K562 (cell line): Measurements from ENCODE around the gene LRP2. TPM values are rescaled to one million over a fixed set of nuclear protein-coding genes. Genes with fewer than 3 reads are reported as not detected.

Experiments used
- DDX20 ChIP-seq: fragments of 450-650 bp; IDR thresholded peaks from 2 replicates; pipeline ENCODE4 v1.6.1; 2016; ENCODE audit warnings: missing genetic modification characterization, low read depth, mild to moderate bottlenecking, missing compliant biosample characterization, moderate library complexity
- FOS ChIP-seq: IDR thresholded peaks from 3 replicates; pipeline ENCODE4 v1.6.1; 2011; ENCODE audit not compliant: insufficient read length; ENCODE audit errors: extremely low read depth
- NFRKB ChIP-seq: fragments of 450-650 bp; IDR thresholded peaks from 2 replicates; pipeline ENCODE4 v1.6.1; 2016; ENCODE audit warnings: low read depth
- POLR2H ChIP-seq: IDR thresholded peaks from 2 replicates; pipeline ENCODE4 v1.6.1; 2016; ENCODE audit warnings: missing genetic modification characterization, low read depth, mild to moderate bottlenecking, control low read depth, missing compliant biosample characterization, moderate library complexity
- RAD21 ChIP-seq, 2 experiments: fragments of 250-450 bp in 1 of 2; fragments of 450-650 bp in 1 of 2; sonication (Bioruptor Pico) in 1 of 2; formaldehyde crosslinking in 1 of 2; IDR thresholded peaks in 1 of 2; conservative IDR thresholded peaks in 1 of 2; 2 replicates each; pipeline versions ENCODE4 v1.4.0 to v1.8.0; 2020 to 2022; ENCODE audit warnings: mild to moderate bottlenecking in 2 of 2, moderate library complexity in 1 of 2
- REST ChIP-seq, 2 experiments: fragments of 450-650 bp; formaldehyde crosslinking in 1 of 2; IDR thresholded peaks; 2 replicates each; pipeline versions ENCODE4 v1.4.0 to v1.6.1; 2014 to 2020; ENCODE audit warnings: mild to moderate bottlenecking in 2 of 2, borderline replicate concordance in 1 of 2, low read depth in 1 of 2
- SMAD1 ChIP-seq: fragments of 150-350 bp; IDR thresholded peaks from 2 replicates; pipeline ENCODE4 v1.6.1; 2014; ENCODE audit warnings: low read length, low read depth; ENCODE audit not compliant: partially characterized antibody
- TOE1 ChIP-seq, 2 experiments: fragments of 450-650 bp in 1 of 2; sonication (generic) in 1 of 2; formaldehyde crosslinking in 1 of 2; IDR thresholded peaks; 2 replicates each; pipeline versions ENCODE4 v1.7.1 to v1.8.0; 2016 to 2022; ENCODE audit warnings: borderline replicate concordance in 2 of 2, mild to moderate bottlenecking in 2 of 2, antibody characterized with exemption in 1 of 2, inconsistent platforms in 1 of 2, low read depth in 1 of 2, missing genetic modification reagents in 1 of 2, moderate library complexity in 1 of 2
- USF2 ChIP-seq: sonication (generic); formaldehyde crosslinking; IDR thresholded peaks from 2 replicates; pipeline ENCODE4 v1.5.0; 2020; ENCODE audit warnings: missing genetic modification reagents
- YBX1 ChIP-seq: fragments of 450-650 bp; IDR thresholded peaks from 2 replicates; pipeline ENCODE4 v1.7.1; 2016; ENCODE audit warnings: mild to moderate bottlenecking
- polyA plus RNA-seq, 8 experiments: library from polyadenylated mRNA; depleted of rRNA in 4 of 8; stranded (reverse) in 5 of 8; unstranded in 3 of 8; fragments of >200 nt; fragmentation: Nextera tagmentation in 2 of 8; fragmentation: Illumina TruSeq in 1 of 8; extraction: Ambion mirVana in 2 of 8; extraction: Trizol in 1 of 8; gene quantifications; 2 replicates each; pipeline versions ENCODE4 v1.2.1 to v1.2.3, GENCODE V29; 2011 to 2014; ENCODE audit warnings: inconsistent platforms in 1 of 8, missing spikeins in 1 of 8
- total RNA-seq, 7 experiments: library from RNA; depleted of rRNA in 6 of 7; stranded (reverse); fragments of >200 nt in 6 of 7; fragmentation: Illumina TruSeq in 2 of 7; extraction: Trizol in 2 of 7; gene quantifications; 2 replicates each; pipeline versions ENCODE4 v1.2.1 to v1.2.3, GENCODE V29; 2011 to 2021; ENCODE audit warnings: low replicate concordance in 1 of 7
- TF ChIP-seq, protein P1 (sequence below): fragments of 150-350 bp; IDR thresholded peaks from 2 replicates; pipeline ENCODE4 v1.6.1; 2014; ENCODE audit warnings: low read depth, mild to moderate bottlenecking, low read length, borderline replicate concordance
- TF ChIP-seq, protein P2 (sequence below): fragments of 250-450 bp; sonication (Bioruptor Pico); IDR thresholded peaks from 2 replicates; pipeline ENCODE4 v1.8.0; 2022; ENCODE audit warnings: inconsistent platforms, mild to moderate bottlenecking, moderate library complexity, borderline replicate concordance

Gene LRP2
- total and polyA plus RNA-seq, 9 of the 15 experiments (the other 6 are each of a cell fraction or from before 2014, with no cell fraction given): 0.04 to 0.18 (median 0.11) TPM; not detected in 1

DNA sequence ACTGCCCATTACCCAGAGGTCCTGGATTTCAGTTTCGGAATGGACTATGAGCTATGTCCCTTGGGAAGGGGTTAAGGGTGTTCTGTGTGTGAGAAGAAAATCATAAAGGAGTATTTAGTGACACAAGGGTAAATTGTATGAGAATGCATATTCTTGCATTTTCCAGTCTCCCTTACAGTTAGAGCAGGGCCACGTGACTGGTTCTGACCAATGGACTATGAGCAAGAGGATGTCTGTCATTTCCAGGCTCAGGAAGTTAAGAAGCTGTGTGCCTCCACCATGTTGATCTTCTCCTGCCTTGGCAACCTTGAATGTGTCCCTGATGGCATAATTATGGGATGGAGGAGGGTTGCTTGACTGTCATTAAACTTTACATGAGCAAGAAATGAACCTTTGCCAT is 198.0 kb downstream of the LRP2 start (continued):
- TF ChIP-seq, protein P1, sequence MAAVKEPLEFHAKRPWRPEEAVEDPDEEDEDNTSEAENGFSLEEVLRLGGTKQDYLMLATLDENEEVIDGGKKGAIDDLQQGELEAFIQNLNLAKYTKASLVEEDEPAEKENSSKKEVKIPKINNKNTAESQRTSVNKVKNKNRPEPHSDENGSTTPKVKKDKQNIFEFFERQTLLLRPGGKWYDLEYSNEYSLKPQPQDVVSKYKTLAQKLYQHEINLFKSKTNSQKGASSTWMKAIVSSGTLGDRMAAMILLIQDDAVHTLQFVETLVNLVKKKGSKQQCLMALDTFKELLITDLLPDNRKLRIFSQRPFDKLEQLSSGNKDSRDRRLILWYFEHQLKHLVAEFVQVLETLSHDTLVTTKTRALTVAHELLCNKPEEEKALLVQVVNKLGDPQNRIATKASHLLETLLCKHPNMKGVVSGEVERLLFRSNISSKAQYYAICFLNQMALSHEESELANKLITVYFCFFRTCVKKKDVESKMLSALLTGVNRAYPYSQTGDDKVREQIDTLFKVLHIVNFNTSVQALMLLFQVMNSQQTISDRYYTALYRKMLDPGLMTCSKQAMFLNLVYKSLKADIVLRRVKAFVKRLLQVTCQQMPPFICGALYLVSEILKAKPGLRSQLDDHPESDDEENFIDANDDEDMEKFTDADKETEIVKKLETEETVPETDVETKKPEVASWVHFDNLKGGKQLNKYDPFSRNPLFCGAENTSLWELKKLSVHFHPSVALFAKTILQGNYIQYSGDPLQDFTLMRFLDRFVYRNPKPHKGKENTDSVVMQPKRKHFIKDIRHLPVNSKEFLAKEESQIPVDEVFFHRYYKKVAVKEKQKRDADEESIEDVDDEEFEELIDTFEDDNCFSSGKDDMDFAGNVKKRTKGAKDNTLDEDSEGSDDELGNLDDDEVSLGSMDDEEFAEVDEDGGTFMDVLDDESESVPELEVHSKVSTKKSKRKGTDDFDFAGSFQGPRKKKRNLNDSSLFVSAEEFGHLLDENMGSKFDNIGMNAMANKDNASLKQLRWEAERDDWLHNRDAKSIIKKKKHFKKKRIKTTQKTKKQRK: no peak
- TF ChIP-seq REST (IDR thresholded peaks at IDR 0.05; ENCODE audit: borderline replicate concordance) (peak; percentile 28; the same call in 1 of the 2 replicates), REST (CRISPR knock-in tag; IDR thresholded peaks at IDR 0.05; ENCODE audit: low read depth) (no peak), SMAD1 (no peak), FOS (no peak), NFRKB (no peak), TOE1 (IDR thresholded peaks at IDR 0.05; ENCODE audit: borderline replicate concordance) (0 out of 2 replicates have a peak, but pooled peaks have one; percentile 34), TOE1 (CRISPR knock-in tag; IDR thresholded peaks at IDR 0.05; ENCODE audit: borderline replicate concordance, low read depth) (no peak), RAD21 (CRISPR knock-in tag; conservative IDR thresholded peaks at IDR 0.05 in 1 of 2, IDR thresholded peaks at IDR 0.05 in 1 of 2) (no peak), POLR2H (tag) (no peak), USF2 (CRISPR knock-in tag) (peak; percentile 96), YBX1 (no peak), DDX20 (tag) (no peak)
- TF ChIP-seq, protein P2, sequence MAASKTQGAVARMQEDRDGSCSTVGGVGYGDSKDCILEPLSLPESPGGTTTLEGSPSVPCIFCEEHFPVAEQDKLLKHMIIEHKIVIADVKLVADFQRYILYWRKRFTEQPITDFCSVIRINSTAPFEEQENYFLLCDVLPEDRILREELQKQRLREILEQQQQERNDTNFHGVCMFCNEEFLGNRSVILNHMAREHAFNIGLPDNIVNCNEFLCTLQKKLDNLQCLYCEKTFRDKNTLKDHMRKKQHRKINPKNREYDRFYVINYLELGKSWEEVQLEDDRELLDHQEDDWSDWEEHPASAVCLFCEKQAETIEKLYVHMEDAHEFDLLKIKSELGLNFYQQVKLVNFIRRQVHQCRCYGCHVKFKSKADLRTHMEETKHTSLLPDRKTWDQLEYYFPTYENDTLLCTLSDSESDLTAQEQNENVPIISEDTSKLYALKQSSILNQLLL (CRISPR knock-in tag): no peak
